SK-N-MC (cell line): Measurements from ENCODE around the gene VPS8.

Source experiments
- EZH2 ChIP-seq: fragments of 200-600 bp; sonication (generic); IDR thresholded peaks from one replicate; pipeline ENCODE4 v1.6.1; 2017; ENCODE audit warnings: antibody characterized with exemption
- POLR2AphosphoS5 ChIP-seq: IDR thresholded peaks from 2 replicates; pipeline ENCODE4 v1.6.1; 2012; ENCODE audit warnings: mild to moderate bottlenecking, low read depth, low read length, borderline replicate concordance

DNA sequence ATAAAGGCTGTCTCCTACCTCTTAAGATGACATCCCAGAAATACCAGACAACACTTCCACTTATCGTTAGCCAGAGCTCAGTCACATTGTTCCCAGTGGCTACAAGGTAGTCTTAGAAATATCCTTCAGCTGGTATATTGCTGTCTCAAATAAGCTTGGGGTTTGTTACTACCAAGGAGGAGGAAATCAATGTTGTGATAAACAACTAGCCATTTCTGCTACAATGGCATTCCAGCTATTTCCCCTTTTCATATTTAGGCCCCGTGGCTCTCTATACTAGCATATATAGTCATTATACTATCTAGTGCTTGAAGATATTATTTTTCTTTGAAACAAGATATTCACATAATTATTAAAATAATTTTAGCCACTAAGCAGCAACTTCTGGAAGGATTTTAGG is 56.5 kb downstream of the VPS8 start:
- TF ChIP-seq EZH2 (no peak), POLR2AphosphoS5 (no peak)
